Measurements from ENCODE around the gene NDFIP1. TPM values are rescaled to one million over a fixed set of nuclear protein-coding genes. Genes with fewer than 3 reads are reported as not detected.

Gene NDFIP1
- total and polyA plus RNA-seq, 2 of the 4 experiments (the other 2 are of a cell fraction) = 7.7 to 15.4 TPM

GRCh38 chr5:142134331-142135010, 25.9 kb downstream of the NDFIP1 start:
- no peak overlapping the region for H4K91ac ChIP-seq (ENCODE audit: insufficient read depth, low read depth, low read length)
- no peak overlapping the region for H2BK120ac ChIP-seq (ENCODE audit: low read depth, low read length)
- ChIA-PET POLR2A (ENCODE audit: unreplicated experiment) (no interaction called here), CTCF (no interaction called here)
- no peaks in the 10 kb centered on the region for H3K27me3 ChIP-seq (ENCODE audit: control insufficient read depth, insufficient read depth, low read length)
- H2AK9ac ChIP-seq (replicated peaks; ENCODE audit: low read depth, low read length, poor library complexity) = no peak overlapping the region
- no peaks in the 10 kb centered on the region for H3K9me3 ChIP-seq (ENCODE audit: control insufficient read depth, insufficient read depth, low read length)
- no peak overlapping the region for H2BK15ac ChIP-seq (ENCODE audit: low read depth, low read length)
- H4K8ac ChIP-seq (ENCODE audit: low read depth in 2 of 2, low read length in 2 of 2) = no peak overlapping the region
- no peak overlapping the region for H3K4me3 ChIP-seq (ENCODE audit: insufficient read depth, low read depth, low read length)
- H2AFZ ChIP-seq (replicated peaks; ENCODE audit: low read length, poor library complexity) = no peak overlapping the region
- no peak overlapping the region for H2AK5ac ChIP-seq (ENCODE audit: low read depth, low read length)
- no peak overlapping the region for H4K5ac ChIP-seq (ENCODE audit: low read depth, low read length)
- H3K79me1 ChIP-seq (ENCODE audit: low read depth in 1 of 2, low read length in 2 of 2) = peaks cover 24 to 30% of the 10 kb centered on the region in 2 experiments
- 0 out of 2 replicates have a peak, but pooled peaks cover 3% of the 10 kb centered on the region for H3K9me1 ChIP-seq (ENCODE audit: insufficient read depth, low read length)
- no CpG with 5 or more reads among the region's 7 CpGs for WGBS, 2 experiments (ENCODE audit: extremely low coverage in 2 of 2, insufficient read length in 1 of 2)
- intact Hi-C loops (cut with micrococcal nuclease) = no loop called here
- no peak overlapping the region for H2BK5ac ChIP-seq (ENCODE audit: low read depth, low read length, poor library complexity, severe bottlenecking)
- BruUV-seq (replicated peaks) = no TSS peak
- no peak overlapping the region for H3K4ac ChIP-seq (ENCODE audit: low read depth, low read length)
- H4K20me1 ChIP-seq (ENCODE audit: insufficient read depth, low read length) = no peaks in the 10 kb centered on the region; the same call in none of the 2 replicates
- no peak overlapping the region for H3K4me2 ChIP-seq (ENCODE audit: low read depth, low read length)
- TF ChIP-seq CEBPB (IDR thresholded peaks at IDR 0.05; ENCODE audit: low read depth, low read length) (no peak), FOS (IDR thresholded peaks at IDR 0.05; ENCODE audit: low read depth, low read length) (no peak), CHD1 (IDR thresholded peaks at IDR 0.05; ENCODE audit: low read depth, low read length) (no peak), MXI1 (IDR thresholded peaks at IDR 0.05; ENCODE audit: borderline replicate concordance, low read depth, low read length) (no peak)
- no peak overlapping the region for H3K23ac ChIP-seq (ENCODE audit: low read depth, low read length)
- H3K4me1 ChIP-seq (ENCODE audit: control insufficient read depth, insufficient read depth, low read length) = 0 out of 2 replicates have a peak, but pooled peaks cover 2% of the 10 kb centered on the region
- dilution Hi-C loops (cut with HindIII; ENCODE audit: low sequenced_read_pairs, unreplicated experiment) = loop anchor here (25.0 kb wide), 2 partner anchors 147 to 403 kb away; no protein-coding TSS in a partner anchor
- H3K56ac ChIP-seq (ENCODE audit: extremely low read depth, insufficient read depth, low read length) = no peak overlapping the region
- in situ Hi-C loops (cut with MboI; ENCODE audit: low sequenced_read_pairs) = loop anchor here (5.0 kb wide), 1 partner anchor 137 kb away; no protein-coding TSS in a partner anchor
- H3K36me3 ChIP-seq (ENCODE audit: control insufficient read depth, insufficient read depth, low read length) = peaks cover 20% of the 10 kb centered on the region
- H3K27ac ChIP-seq (ENCODE audit: insufficient read depth, low read length) = no peak overlapping the region
- H3K18ac ChIP-seq (ENCODE audit: low read depth, low read length) = no peak overlapping the region
- ATAC-seq (ENCODE audit: low read depth) (no peak), DNase-seq (no peak)
- no peak overlapping the region for H3K9ac ChIP-seq (ENCODE audit: low read depth, low read length)
- H3K14ac ChIP-seq (replicated peaks; ENCODE audit: low read depth, low read length) = no peak overlapping the region
- no peak overlapping the region for H2BK20ac ChIP-seq (ENCODE audit: low read depth, low read length)
